ENCODE data around the gene CXorf58.
"Not testable (repeated sequence)": the region's sequence is repeated elsewhere in the genome, so short reads cannot be mapped to it uniquely, and the experiment has no call there.

Gene CXorf58, protein sequence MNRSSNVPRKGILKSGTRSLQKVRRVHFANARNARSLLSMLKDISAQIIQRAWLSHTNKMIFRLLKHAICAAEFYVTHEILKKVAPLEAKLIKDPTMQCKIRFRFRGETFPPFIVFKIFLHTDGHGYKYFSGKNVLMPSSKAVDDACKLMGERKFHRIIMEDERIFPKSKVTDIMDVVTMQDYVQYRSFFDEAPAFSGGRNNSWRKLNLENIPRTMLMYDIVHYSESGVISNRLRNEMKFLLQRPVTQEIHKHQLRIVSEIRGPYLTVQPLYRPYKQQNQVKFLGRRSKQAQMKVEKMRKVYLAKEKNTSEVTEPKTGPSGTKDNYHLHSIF

DNA sequence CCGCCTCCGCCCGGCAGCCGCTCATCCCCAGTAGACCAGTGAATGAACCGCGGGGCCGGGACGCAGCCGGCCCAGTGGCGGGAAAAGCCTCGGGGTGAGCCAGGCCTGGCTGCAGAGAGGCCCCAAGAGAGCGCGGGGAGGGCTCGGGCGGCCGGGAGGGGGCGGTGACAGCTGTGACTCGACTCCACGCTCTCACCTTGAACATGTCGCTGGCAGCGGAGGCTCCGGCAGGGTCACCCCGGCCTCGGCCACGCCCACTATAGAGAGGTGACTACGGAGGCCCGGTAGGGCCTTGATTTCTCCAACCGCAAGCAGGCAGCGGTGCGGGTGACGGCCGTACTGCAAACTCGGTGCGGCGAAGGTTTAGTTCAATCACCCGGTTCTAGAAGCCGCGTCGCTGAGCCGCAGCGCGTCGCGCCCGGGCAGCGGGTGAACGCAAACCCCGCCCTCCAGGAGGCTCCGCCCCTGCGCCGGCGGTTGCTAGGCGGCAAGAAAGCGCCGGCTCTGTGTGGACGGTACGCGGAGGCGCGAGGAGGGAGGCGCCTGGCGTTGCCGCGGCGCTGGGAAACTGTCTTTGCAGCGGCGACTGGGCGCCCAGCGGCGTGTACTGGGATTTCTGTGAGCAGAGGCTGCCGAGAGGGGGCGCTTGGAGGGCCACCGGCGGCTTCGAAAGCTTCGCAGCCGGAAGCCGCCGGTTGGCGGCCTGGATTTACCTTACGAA, at the start of gene CXorf58, which contains the start of gene APOO:
CXorf58 (plus strand) TSS at position 509 of the 721 bp plus-strand sequence. CDS start 2,297 bp downstream, outside the sequence.
APOO (minus strand) TSS at position 441 of the 721 bp plus-strand sequence; CDS start at position 205, 236 bp downstream.
- POLR2A ChIA-PET: interaction anchor here (1.0 to 2.5 kb wide), 5 partner anchors 113 to 164 kb away, joined by 4 to 8 read pairs (median 7); partner anchors contain the start of genes EIF2S3 and SAT1
- peak; percentile 88 for DNase-seq (ENCODE audit: extremely low spot score)
- TF ChIP-seq SUZ12 (IDR thresholded peaks at IDR 0.05) (no peak), ARNT (IDR thresholded peaks at IDR 0.05) (no peak), SP1 (IDR thresholded peaks at IDR 0.05) (no peak), FOXK2 (IDR thresholded peaks at IDR 0.05) (no peak), LEF1 (IDR thresholded peaks at IDR 0.05; ENCODE audit: borderline replicate concordance) (no peak)
- CTCF ChIA-PET: interaction anchor here (0.6 to 1.3 kb wide), 3 partner anchors 123 to 266 kb away, joined by 3 to 6 read pairs (median 4); no protein-coding TSS in a partner anchor

DNA sequence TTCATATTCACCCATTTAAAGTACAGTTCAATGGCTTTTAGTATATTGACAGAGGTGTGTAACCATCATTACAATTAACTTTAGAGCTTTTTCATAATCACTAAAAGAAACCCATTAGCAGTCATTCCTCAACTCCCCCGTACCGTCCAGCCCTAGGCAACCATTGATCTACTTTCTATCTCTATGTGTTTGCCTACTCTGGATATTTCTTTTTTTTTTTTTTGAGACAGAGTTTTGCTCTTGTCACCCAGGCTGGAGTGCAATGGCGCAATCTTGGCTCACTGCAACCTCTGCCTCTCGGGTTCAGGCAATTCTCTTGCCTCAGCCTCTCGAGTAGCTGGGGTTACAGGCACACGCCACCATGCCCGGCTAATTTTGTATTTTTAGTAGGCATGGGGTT, 48.6 kb upstream of the CXorf58 start:
- POLR2A ChIA-PET: interaction anchor here (1.0 kb wide), 1 partner anchor 11 kb away, joined by 3 read pairs; no protein-coding TSS in a partner anchor
- CTCF ChIA-PET; DNase-seq (ENCODE audit: extremely low spot score): not testable (repeated sequence)

DNA sequence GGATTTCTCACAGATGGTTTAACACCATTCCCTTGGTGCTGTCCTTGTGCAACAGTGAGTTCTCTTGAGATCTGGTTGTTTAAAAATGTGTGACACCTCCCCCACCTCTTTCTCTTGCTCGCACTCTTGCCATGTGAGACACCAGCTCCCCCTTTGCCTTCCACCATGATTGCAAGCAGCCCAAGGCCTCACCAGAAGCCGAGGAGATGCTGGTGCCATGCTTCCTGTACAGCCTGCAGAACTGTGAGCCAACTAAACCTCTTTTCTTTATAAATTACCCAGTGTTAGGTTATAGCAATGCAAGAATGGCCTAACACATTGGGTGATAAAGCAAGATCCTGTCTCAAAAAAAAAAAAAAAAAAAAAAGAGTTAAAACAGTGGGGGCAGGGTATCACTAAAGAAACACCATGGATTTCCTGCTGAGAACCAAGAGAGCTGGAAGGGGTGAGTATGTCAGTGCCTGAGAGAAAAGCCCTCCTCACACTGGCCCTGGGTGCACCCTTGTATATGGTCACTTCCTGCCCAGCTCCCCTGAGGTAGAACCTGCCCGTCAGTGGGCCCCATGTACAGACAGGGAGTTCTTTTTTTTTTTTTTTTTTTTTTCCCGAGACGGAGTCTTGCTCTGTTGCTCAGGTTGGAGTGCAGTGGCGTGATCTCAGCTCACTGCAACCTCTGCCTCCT, 46.5 kb upstream of the CXorf58 start:
- TF ChIP-seq L3MBTL2 (conservative IDR thresholded peaks at IDR 0.05) (no peak), BHLHE40 (IDR thresholded peaks at IDR 0.05; ENCODE audit: borderline replicate concordance) (no peak), SUZ12 (IDR thresholded peaks at IDR 0.05) (no peak), TARDBP (IDR thresholded peaks at IDR 0.05) (no peak), ARNT (IDR thresholded peaks at IDR 0.05) (no peak), FOXA1 (IDR thresholded peaks at IDR 0.05) (no peak), LEF1 (IDR thresholded peaks at IDR 0.05; ENCODE audit: borderline replicate concordance) (no peak), SP1 (IDR thresholded peaks at IDR 0.05) (no peak), CTBP1 (IDR thresholded peaks at IDR 0.05; ENCODE audit: borderline replicate concordance) (no peak), FOXM1 (IDR thresholded peaks at IDR 0.05; ENCODE audit: borderline replicate concordance) (no peak), HDGF (IDR thresholded peaks at IDR 0.05; ENCODE audit: borderline replicate concordance) (no peak), ELF4 (IDR thresholded peaks at IDR 0.05) (no peak), NFRKB (IDR thresholded peaks at IDR 0.05) (no peak), ZNF384 (IDR thresholded peaks at IDR 0.05) (no peak), FOXK2 (IDR thresholded peaks at IDR 0.05) (no peak)
- TF ChIP-seq, protein P1, sequence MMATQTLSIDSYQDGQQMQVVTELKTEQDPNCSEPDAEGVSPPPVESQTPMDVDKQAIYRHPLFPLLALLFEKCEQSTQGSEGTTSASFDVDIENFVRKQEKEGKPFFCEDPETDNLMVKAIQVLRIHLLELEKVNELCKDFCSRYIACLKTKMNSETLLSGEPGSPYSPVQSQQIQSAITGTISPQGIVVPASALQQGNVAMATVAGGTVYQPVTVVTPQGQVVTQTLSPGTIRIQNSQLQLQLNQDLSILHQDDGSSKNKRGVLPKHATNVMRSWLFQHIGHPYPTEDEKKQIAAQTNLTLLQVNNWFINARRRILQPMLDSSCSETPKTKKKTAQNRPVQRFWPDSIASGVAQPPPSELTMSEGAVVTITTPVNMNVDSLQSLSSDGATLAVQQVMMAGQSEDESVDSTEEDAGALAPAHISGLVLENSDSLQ (IDR thresholded peaks at IDR 0.05): no peak
- ChIA-PET POLR2A (no interaction called here), CTCF (interaction anchor here (0.6 to 1.1 kb wide), 2 partner anchors 40 to 54 kb away, joined by 3 to 4 read pairs; no protein-coding TSS in a partner anchor)
- no peak for DNase-seq (ENCODE audit: extremely low spot score)

DNA sequence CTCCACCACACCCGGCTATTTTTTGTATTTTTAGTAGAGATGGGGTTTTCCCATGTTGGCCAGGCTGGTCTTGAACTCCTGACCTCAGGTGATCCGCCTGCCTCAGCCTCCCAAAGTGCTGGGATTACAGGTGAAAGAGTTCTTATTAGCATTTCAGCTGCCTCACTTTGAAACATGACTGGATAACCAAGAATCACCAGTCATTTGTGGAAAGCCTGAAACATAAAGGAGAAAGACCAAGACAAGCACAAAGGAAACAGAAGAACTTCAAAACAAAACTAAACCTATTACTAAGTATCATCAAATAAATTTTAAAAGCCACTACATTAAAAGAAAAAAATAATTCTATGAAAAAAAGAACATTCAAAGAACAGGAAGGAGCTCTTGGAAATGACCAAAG, 45.9 kb upstream of the CXorf58 start:
- POLR2A ChIA-PET: not testable (repeated sequence)
- CTCF ChIA-PET: interaction anchor here (0.6 kb wide), 1 partner anchor 54 kb away, joined by 3 read pairs; no protein-coding TSS in a partner anchor

DNA sequence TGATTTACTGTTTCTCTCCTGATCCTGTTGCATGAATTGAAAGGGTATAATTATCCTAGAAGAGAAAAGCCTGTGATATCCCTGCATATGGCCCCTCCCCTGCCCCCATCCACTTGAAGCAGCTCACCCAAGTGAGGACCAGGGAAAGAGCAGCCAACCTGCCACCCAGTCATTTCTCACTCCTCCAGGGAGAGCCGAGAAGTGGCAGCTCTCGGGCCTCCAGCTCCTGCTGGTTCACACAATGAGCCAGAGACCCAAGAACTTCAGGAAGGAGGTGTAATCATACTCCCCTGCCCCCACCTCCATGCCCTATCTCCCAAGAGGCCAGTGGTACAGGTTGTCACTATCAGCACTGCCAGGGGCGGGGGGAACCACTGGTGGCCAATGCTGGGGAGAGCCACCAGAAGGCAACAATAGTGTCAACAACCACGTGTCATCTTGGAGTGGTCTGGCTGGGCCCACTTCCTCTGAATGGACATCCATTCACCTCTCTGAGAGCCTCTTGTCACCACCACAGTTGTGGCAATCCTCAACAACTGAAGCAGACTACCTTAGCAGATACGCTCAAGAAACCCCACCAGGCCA, 43.0 kb upstream of the CXorf58 start:
- TF ChIP-seq CTBP1 (IDR thresholded peaks at IDR 0.05; ENCODE audit: borderline replicate concordance) (no peak), SP1 (IDR thresholded peaks at IDR 0.05) (no peak), ZNF384 (IDR thresholded peaks at IDR 0.05) (no peak), FOXM1 (IDR thresholded peaks at IDR 0.05; ENCODE audit: borderline replicate concordance) (no peak), ELF4 (IDR thresholded peaks at IDR 0.05) (no peak), ARNT (IDR thresholded peaks at IDR 0.05) (no peak), FOXK2 (IDR thresholded peaks at IDR 0.05) (no peak), LEF1 (IDR thresholded peaks at IDR 0.05; ENCODE audit: borderline replicate concordance) (no peak)
- ChIA-PET POLR2A (no interaction called here), CTCF (interaction anchor here (0.6 kb wide), 1 partner anchor 10 kb away, joined by 3 read pairs; no protein-coding TSS in a partner anchor)
- DNase-seq (ENCODE audit: extremely low spot score): no peak

More for the DNA sequence above, 45.9 kb upstream of the CXorf58 start:
- DNase-seq (ENCODE audit: extremely low spot score): not testable (repeated sequence)

DNA sequence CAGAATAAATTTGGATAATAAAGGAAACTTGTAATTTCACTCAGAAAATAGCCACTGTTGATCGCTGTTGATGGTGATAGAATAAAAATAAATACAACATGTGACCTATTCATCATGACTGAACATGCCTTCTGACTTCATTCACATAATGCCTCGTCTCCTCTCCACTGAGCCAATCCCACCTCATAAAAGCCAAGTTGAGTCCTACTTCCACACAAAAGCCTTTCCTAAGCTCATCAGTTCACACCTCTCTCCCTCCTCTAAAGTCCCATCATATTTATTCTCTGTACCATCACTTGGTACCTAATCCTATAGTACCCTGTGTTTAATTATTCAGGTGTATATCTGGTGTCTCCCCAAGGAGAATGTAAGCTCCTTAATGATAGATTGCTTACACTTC, 37.8 kb upstream of the CXorf58 start:
- POLR2A ChIA-PET: no interaction called here
- CTCF ChIA-PET: interaction anchor here (0.9 kb wide), 1 partner anchor 9 kb away, joined by 3 read pairs; no protein-coding TSS in a partner anchor
- DNase-seq (ENCODE audit: extremely low spot score): no peak
- no peak for TF ChIP-seq TARDBP (IDR thresholded peaks at IDR 0.05)
- no peak for TF ChIP-seq BHLHE40 (IDR thresholded peaks at IDR 0.05; ENCODE audit: borderline replicate concordance)
- TF ChIP-seq FOXK2 (IDR thresholded peaks at IDR 0.05): no peak
- no peak for TF ChIP-seq ARNT (IDR thresholded peaks at IDR 0.05)
- no peak for TF ChIP-seq ZNF384 (IDR thresholded peaks at IDR 0.05)
- no peak for TF ChIP-seq CTBP1 (IDR thresholded peaks at IDR 0.05; ENCODE audit: borderline replicate concordance)
- no peak for TF ChIP-seq ELF4 (IDR thresholded peaks at IDR 0.05)
- TF ChIP-seq, protein P1 (IDR thresholded peaks at IDR 0.05): no peak
- TF ChIP-seq SUZ12 (IDR thresholded peaks at IDR 0.05): no peak
- no peak for TF ChIP-seq LEF1 (IDR thresholded peaks at IDR 0.05; ENCODE audit: borderline replicate concordance)
- no peak for TF ChIP-seq NFRKB (IDR thresholded peaks at IDR 0.05)
- TF ChIP-seq FOXA1 (IDR thresholded peaks at IDR 0.05): no peak
- no peak for TF ChIP-seq SP1 (IDR thresholded peaks at IDR 0.05)
- TF ChIP-seq HDGF (IDR thresholded peaks at IDR 0.05; ENCODE audit: borderline replicate concordance): no peak
- TF ChIP-seq FOXM1 (IDR thresholded peaks at IDR 0.05; ENCODE audit: borderline replicate concordance): no peak
- TF ChIP-seq L3MBTL2 (conservative IDR thresholded peaks at IDR 0.05): no peak
